IMR-90 (cell line): ENCODE results near the gene RECQL5. TPM values are rescaled to one million over a fixed set of nuclear protein-coding genes. Genes with fewer than 3 reads are reported as not detected.

Experiments used
- ATAC-seq: fragments of 200-7000 bp; cut with Tn5 transposase; 2 replicates; pipeline ENCODE4 v1.9.1; 2020; ENCODE audit warnings: low read depth, mild to moderate bottlenecking, moderate library complexity
- BruUV-seq: library from RNA; stranded (reverse); fragments of 400-500 nt; replicated peaks from 2 replicates; lab custom pipeline; 2021; lab: Mats Ljungman, UMichigan
- CTCF ChIA-PET: fragments of 300-600 bp; formaldehyde crosslinking; extraction: SDS; loops from one replicate; lab custom pipeline; 2021; ENCODE audit warnings: antibody characterized with exemption; lab: Yijun Ruan, JAX
- POLR2A ChIA-PET: fragments of 300-600 bp; sonication (Branson Sonifier 250); formaldehyde crosslinking; loops from one replicate; lab custom pipeline; 2022; ENCODE audit warnings: antibody characterized with exemption; ENCODE audit not compliant: unreplicated experiment; lab: Charles Lee
- DNase-seq: peaks from one replicate; pipeline ENCODE4 v3.0.0; 2013
- H2AFZ ChIP-seq: replicated peaks from 2 replicates; pipeline ENCODE3; 2013; ENCODE audit warnings: low read length, mild to moderate bottlenecking; ENCODE audit not compliant: poor library complexity
- H2AK5ac ChIP-seq: 2 replicates; pipeline ENCODE4 v1.6.1; 2013; ENCODE audit warnings: low read depth, low read length, inconsistent platforms
- H2AK9ac ChIP-seq: replicated peaks from 2 replicates; pipeline ENCODE3; 2013; ENCODE audit warnings: mild to moderate bottlenecking, low read depth, low read length, moderate library complexity; ENCODE audit not compliant: poor library complexity
- H2BK120ac ChIP-seq: 2 replicates; pipeline ENCODE4 v1.6.1; 2013; ENCODE audit warnings: low read depth, low read length, inconsistent platforms
- H2BK15ac ChIP-seq: 3 replicates; pipeline ENCODE4 v1.6.1; 2013; ENCODE audit warnings: low read depth, low read length, inconsistent platforms
- H2BK20ac ChIP-seq: 2 replicates; pipeline ENCODE4 v1.6.1; 2013; ENCODE audit warnings: low read depth, mild to moderate bottlenecking, inconsistent platforms, low read length, moderate library complexity
- H2BK5ac ChIP-seq: 2 replicates; pipeline ENCODE4 v1.6.1; 2013; ENCODE audit warnings: mild to moderate bottlenecking, low read depth, low read length, inconsistent platforms; ENCODE audit not compliant: poor library complexity, severe bottlenecking
- H3K14ac ChIP-seq: replicated peaks from 2 replicates; pipeline ENCODE4 v1.6.1; 2013; ENCODE audit warnings: low read depth, low read length, inconsistent platforms
- H3K18ac ChIP-seq: 2 replicates; pipeline ENCODE4 v1.6.1; 2013; ENCODE audit warnings: low read depth, low read length, control low read depth
- H3K23ac ChIP-seq: 2 replicates; pipeline ENCODE4 v1.6.1; 2013; ENCODE audit warnings: low read depth, low read length, inconsistent platforms
- H3K27ac ChIP-seq: 2 replicates; pipeline ENCODE4 v1.5.1; 2013; ENCODE audit warnings: mild to moderate bottlenecking, control low read depth, low read length; ENCODE audit not compliant: insufficient read depth
- H3K27me3 ChIP-seq: 2 replicates; pipeline ENCODE4 v1.6.1; 2013; ENCODE audit warnings: low read length; ENCODE audit not compliant: control insufficient read depth, insufficient read depth
- H3K36me3 ChIP-seq: 2 replicates; pipeline ENCODE4 v1.6.1; 2013; ENCODE audit warnings: low read length, mixed read lengths; ENCODE audit not compliant: control insufficient read depth, insufficient read depth
- H3K4ac ChIP-seq: 2 replicates; pipeline ENCODE4 v1.6.1; 2013; ENCODE audit warnings: low read depth, low read length, inconsistent platforms
- H3K4me1 ChIP-seq: 2 replicates; pipeline ENCODE4 v1.6.1; 2013; ENCODE audit warnings: low read length, mixed read lengths; ENCODE audit not compliant: control insufficient read depth, insufficient read depth
- H3K4me2 ChIP-seq: 2 replicates; pipeline ENCODE4 v1.6.1; 2013; ENCODE audit warnings: low read depth, mild to moderate bottlenecking, control low read depth, low read length, moderate library complexity
- H3K4me3 ChIP-seq: 2 replicates; pipeline ENCODE4 v1.5.1; 2013; ENCODE audit warnings: low read depth, mild to moderate bottlenecking, control low read depth, low read length, moderate library complexity; ENCODE audit not compliant: insufficient read depth
- H3K56ac ChIP-seq: 2 replicates; pipeline ENCODE4 v1.6.1; 2013; ENCODE audit warnings: low read length, inconsistent platforms; ENCODE audit not compliant: insufficient read depth; ENCODE audit errors: extremely low read depth
- H3K79me1 ChIP-seq, 2 experiments: 2 replicates each; pipeline ENCODE4 v1.6.1; 2013; ENCODE audit warnings: low read length in 2 of 2, inconsistent platforms in 1 of 2, low read depth in 1 of 2
- H3K9ac ChIP-seq: 2 replicates; pipeline ENCODE4 v1.6.1; 2013; ENCODE audit warnings: low read depth, low read length, control low read depth
- H3K9me1 ChIP-seq: 2 replicates; pipeline ENCODE4 v1.6.1; 2013; ENCODE audit warnings: low read length, inconsistent platforms; ENCODE audit not compliant: insufficient read depth
- H3K9me3 ChIP-seq: 2 replicates; pipeline ENCODE4 v1.6.1; 2013; ENCODE audit warnings: low read length; ENCODE audit not compliant: control insufficient read depth, insufficient read depth
- H4K20me1 ChIP-seq: 2 replicates; pipeline ENCODE4 v1.6.1; 2013; ENCODE audit warnings: low read length, inconsistent platforms; ENCODE audit not compliant: insufficient read depth
- H4K5ac ChIP-seq: 2 replicates; pipeline ENCODE4 v1.6.1; 2013; ENCODE audit warnings: mild to moderate bottlenecking, low read depth, low read length, control low read depth
- H4K8ac ChIP-seq, 2 experiments: 2 replicates each; pipeline ENCODE4 v1.6.1; 2013; ENCODE audit warnings: low read depth in 2 of 2, low read length in 2 of 2, control low read depth in 1 of 2, inconsistent platforms in 1 of 2
- H4K91ac ChIP-seq: 2 replicates; pipeline ENCODE4 v1.6.1; 2013; ENCODE audit warnings: low read depth, low read length, inconsistent platforms; ENCODE audit not compliant: insufficient read depth
- BHLHE40 ChIP-seq: fragments of 150-350 bp; IDR thresholded peaks from 2 replicates; pipeline ENCODE4 v1.6.1; 2016; ENCODE audit warnings: mild to moderate bottlenecking, low read depth, low read length
- CEBPB ChIP-seq: IDR thresholded peaks from 2 replicates; pipeline ENCODE4 v1.6.1; 2012; ENCODE audit warnings: low read depth, low read length, improper control_type of control experiment
- CTCF ChIP-seq: conservative IDR thresholded peaks from 2 replicates; pipeline ENCODE4 v1.5.1; 2012; ENCODE audit warnings: mild to moderate bottlenecking, low read depth, low read length, improper control_type of control experiment
- ELK1 ChIP-seq: fragments of 150-350 bp; IDR thresholded peaks from 2 replicates; pipeline ENCODE4 v1.6.1; 2016; ENCODE audit warnings: low read depth, mild to moderate bottlenecking, low read length, moderate library complexity, borderline replicate concordance
- FOS ChIP-seq: fragments of 150-350 bp; IDR thresholded peaks from 2 replicates; pipeline ENCODE4 v1.6.1; 2016; ENCODE audit warnings: low read depth, low read length
- MAFK ChIP-seq: IDR thresholded peaks from 2 replicates; pipeline ENCODE4 v1.6.1; 2012; ENCODE audit warnings: low read depth, low read length, improper control_type of control experiment
- MXI1 ChIP-seq: IDR thresholded peaks from 2 replicates; pipeline ENCODE4 v1.6.1; 2012; ENCODE audit warnings: low read depth, mild to moderate bottlenecking, low read length, moderate library complexity, borderline replicate concordance
- NFE2L2 ChIP-seq: fragments of 150-350 bp; IDR thresholded peaks from 2 replicates; pipeline ENCODE4 v1.6.1; 2016; ENCODE audit warnings: low read depth, mild to moderate bottlenecking, low read length
- POLR2A ChIP-seq: IDR thresholded peaks from 2 replicates; pipeline ENCODE4 v1.6.1; 2012; ENCODE audit warnings: mild to moderate bottlenecking, low read depth, low read length
- RFX5 ChIP-seq: IDR thresholded peaks from 2 replicates; pipeline ENCODE4 v1.8.0; 2012; ENCODE audit warnings: low read depth, mild to moderate bottlenecking, low read length, moderate library complexity
- SMC3 ChIP-seq: fragments of 150-350 bp; IDR thresholded peaks from 2 replicates; pipeline ENCODE4 v1.6.1; 2016; ENCODE audit warnings: low read depth, mild to moderate bottlenecking, antibody characterized with exemption, low read length, moderate library complexity
- USF2 ChIP-seq: fragments of 150-350 bp; IDR thresholded peaks from 2 replicates; pipeline ENCODE4 v1.6.1; 2017; ENCODE audit warnings: mild to moderate bottlenecking, antibody characterized with exemption, low read length, low read depth
- WGBS, 2 experiments: methylation state at CpG; one replicate each; pipeline versions ENCODE4 v1.1.5 to v1.1.7; 2013; ENCODE audit warnings: missing lambda C conversion rate in 2 of 2; ENCODE audit not compliant: insufficient read length in 1 of 2; ENCODE audit errors: extremely low coverage in 2 of 2; 5-methylcytosine and 5-hydroxymethylcytosine counted together
- dilution Hi-C: fragments of 300-500 bp; cut with HindIII; formaldehyde crosslinking; loops from one replicate; pipeline ENCODE4 v1.14.3; 2018; ENCODE audit warnings: low sequenced_read_pairs; ENCODE audit not compliant: unreplicated experiment
- in situ Hi-C: fragments of 300-500 bp; cut with MboI; formaldehyde crosslinking; loops from 3 replicates; pipeline ENCODE4 v1.14.3; 2019; ENCODE audit warnings: low sequenced_read_pairs, inconsistent platforms, mixed read lengths
- intact Hi-C: fragments of 100-400 bp; cut with micrococcal nuclease; formaldehyde crosslinking; loops from 2 replicates; pipeline ENCODE4 v1.10.0; 2022
- polyA plus RNA-seq, 3 experiments: library from polyadenylated mRNA; depleted of rRNA; stranded (reverse); fragments of >200 nt; gene quantifications; 2 replicates each; pipeline ENCODE4 v1.2.3, GENCODE V29; 2012; ENCODE audit warnings: low replicate concordance in 1 of 3
- total RNA-seq: library from RNA; depleted of rRNA; stranded (reverse); fragments of >200 nt; gene quantifications from 2 replicates; pipeline ENCODE4 v1.2.3, GENCODE V29; 2012

RECQL5 gene
- total and polyA plus RNA-seq, 2 of the 4 experiments (the other 2 are of a cell fraction), result 7.3 to 23.7 TPM

GRCh38 chr17:75680431-75680830, 13.5 kb upstream of the RECQL5 start:
- Histone ChIP-seq H3K9me3 (no peaks in the 10 kb centered on the region), H3K14ac (no peak overlapping the region), H2BK20ac (no peak overlapping the region), H3K27me3 (no peaks in the 10 kb centered on the region), H4K20me1 (peaks cover 31% of the 10 kb centered on the region), H2BK120ac (no peak overlapping the region), H2AFZ (no peak overlapping the region), H3K4ac (no peak overlapping the region), H3K18ac (no peak overlapping the region), H2AK5ac (no peak overlapping the region), H3K36me3 (peaks cover 22% of the 10 kb centered on the region), H3K4me1 (peaks cover 8% of the 10 kb centered on the region), H3K4me2 (no peak overlapping the region), H3K23ac (no peak overlapping the region), H2BK5ac (no peak overlapping the region), H2BK15ac (no peak overlapping the region), H4K91ac (no peak overlapping the region), H2AK9ac (no peak overlapping the region), H3K27ac (no peak overlapping the region), H3K4me3 (no peak overlapping the region), H4K5ac (no peak overlapping the region), H4K8ac (no peak overlapping the region), H3K9ac (no peak overlapping the region), H3K9me1 (peaks cover 14% of the 10 kb centered on the region), H3K79me1 (peaks cover 55 to 72% of the 10 kb centered on the region in 2 experiments), H3K56ac (no peak overlapping the region)
- ATAC-seq (no peak), DNase-seq (no peak)
- BruUV-seq, result no TSS peak
- TF ChIP-seq MAFK, result no peak
- no peak for TF ChIP-seq USF2
- TF ChIP-seq CEBPB, result no peak
- TF ChIP-seq NFE2L2, result no peak
- no peak for TF ChIP-seq SMC3
- no peak for TF ChIP-seq BHLHE40
- TF ChIP-seq POLR2A, result no peak
- TF ChIP-seq FOS, result no peak
- TF ChIP-seq MXI1, result no peak
- no peak for TF ChIP-seq RFX5
- TF ChIP-seq CTCF, result no peak
- no peak for TF ChIP-seq ELK1
- ChIA-PET POLR2A (no interaction called here), CTCF (interaction anchor here (0.5 to 5.7 kb wide), 5 partner anchors 12 to 70 kb away, joined by 3 to 18 read pairs (median 3); no protein-coding TSS in a partner anchor)
- dilution Hi-C loops, result no loop called here
- in situ Hi-C loops, result no loop called here
- intact Hi-C loops, result no loop called here
- 96% methylated on average over 6 of the region's 10 CpGs; no CpG with 5 or more reads in 1 of the 2 experiments for WGBS, 2 experiments
